Mesenchymal stem cell (in vitro differentiated cells and primary cell): ENCODE data around the gene TREML4. TPM values are rescaled to one million over a fixed set of nuclear protein-coding genes. Genes with fewer than 3 reads are reported as not detected.

Experiments
- DNase-seq: peaks from one replicate; pipeline ENCODE4 v3.0.0-alpha.2; 2013
- H2AFZ ChIP-seq: one replicate; pipeline ENCODE4 v1.6.1; 2013; ENCODE audit warnings: low read depth, mild to moderate bottlenecking, control low read depth, inconsistent platforms, low read length, moderate library complexity
- H2AK5ac ChIP-seq: 2 replicates; pipeline ENCODE4 v1.6.1; 2013; ENCODE audit warnings: low read length, moderate library complexity, mild to moderate bottlenecking, inconsistent platforms; ENCODE audit not compliant: severe bottlenecking
- H2BK120ac ChIP-seq: one replicate; pipeline ENCODE4 v1.6.1; 2013; ENCODE audit warnings: low read depth, mild to moderate bottlenecking, inconsistent platforms, low read length, moderate library complexity
- H2BK12ac ChIP-seq, 2 experiments: one replicate each; pipeline ENCODE4 v1.6.1; 2013; ENCODE audit warnings: inconsistent platforms in 2 of 2, low read length in 2 of 2, mild to moderate bottlenecking in 2 of 2, moderate library complexity in 2 of 2, control low read depth in 1 of 2
- H2BK15ac ChIP-seq: one replicate; pipeline ENCODE4 v1.6.1; 2013; ENCODE audit warnings: mild to moderate bottlenecking, low read depth, inconsistent platforms; ENCODE audit not compliant: poor library complexity, severe bottlenecking
- H2BK5ac ChIP-seq: 2 replicates; pipeline ENCODE4 v1.6.1; 2013; ENCODE audit warnings: low read depth, mild to moderate bottlenecking, low read length, control low read depth, inconsistent platforms; ENCODE audit not compliant: poor library complexity, severe bottlenecking
- H3K14ac ChIP-seq, 2 experiments: one replicate each; pipeline ENCODE4 v1.6.1; 2013; ENCODE audit warnings: inconsistent platforms in 2 of 2, low read length in 2 of 2, control low read depth in 1 of 2, mild to moderate bottlenecking in 1 of 2, moderate library complexity in 1 of 2
- H3K18ac ChIP-seq, 2 experiments: one replicate each; pipeline ENCODE4 v1.6.1; 2013; ENCODE audit warnings: inconsistent platforms in 2 of 2, low read length in 2 of 2, control low read depth in 1 of 2, low read depth in 1 of 2, mild to moderate bottlenecking in 1 of 2
- H3K23ac ChIP-seq, 2 experiments: one replicate each; pipeline ENCODE4 v1.6.1; 2013; ENCODE audit warnings: inconsistent platforms in 2 of 2, low read length in 2 of 2, mild to moderate bottlenecking in 2 of 2, moderate library complexity in 2 of 2, control low read depth in 1 of 2
- H3K27ac ChIP-seq: 2 replicates; pipeline ENCODE4 v1.5.1; 2013; ENCODE audit warnings: mild to moderate bottlenecking, moderate library complexity, low read length, control low read depth, inconsistent platforms; ENCODE audit not compliant: poor library complexity, severe bottlenecking
- H3K27me3 ChIP-seq, 2 experiments: 2 replicates each; pipeline versions ENCODE4 v1.6.1 to v1.7.0; 2013; ENCODE audit warnings: low read length in 2 of 2, mild to moderate bottlenecking in 2 of 2, moderate library complexity in 2 of 2, control low read depth in 1 of 2, inconsistent platforms in 1 of 2; ENCODE audit not compliant: control insufficient read depth in 1 of 2, insufficient read depth in 1 of 2
- H3K36me3 ChIP-seq, 2 experiments: 2 replicates each; pipeline versions ENCODE4 v1.6.1 to v1.7.0; 2013; ENCODE audit warnings: low read length in 2 of 2, control low read depth in 1 of 2, inconsistent platforms in 1 of 2, low read depth in 1 of 2, mild to moderate bottlenecking in 1 of 2; ENCODE audit not compliant: insufficient read depth in 2 of 2, control insufficient read depth in 1 of 2
- H3K4ac ChIP-seq, 2 experiments: one replicate each; pipeline ENCODE4 v1.6.1; 2013; ENCODE audit warnings: inconsistent platforms in 2 of 2, low read length in 2 of 2, mild to moderate bottlenecking in 2 of 2, moderate library complexity in 2 of 2, control low read depth in 1 of 2, low read depth in 1 of 2
- H3K4me1 ChIP-seq: 2 replicates; pipeline ENCODE4 v1.6.1; 2013; ENCODE audit warnings: low read depth, low read length, control low read depth; ENCODE audit not compliant: control insufficient read depth, insufficient read depth
- H3K4me2 ChIP-seq: 2 replicates; pipeline ENCODE4 v1.6.1; 2013; ENCODE audit warnings: low read length, mild to moderate bottlenecking, inconsistent platforms; ENCODE audit not compliant: poor library complexity, severe bottlenecking
- H3K4me3 ChIP-seq, 2 experiments: 2 replicates each; pipeline versions ENCODE4 v1.5.1 to v1.7.0; 2013; ENCODE audit warnings: low read length in 2 of 2, mild to moderate bottlenecking in 2 of 2, control low read depth in 1 of 2, low read depth in 1 of 2; ENCODE audit not compliant: insufficient read depth in 1 of 2
- H3K79me1 ChIP-seq: replicated peaks from 2 replicates; pipeline ENCODE4 v1.6.1; 2013; ENCODE audit warnings: mild to moderate bottlenecking, control low read depth, low read length, inconsistent platforms; ENCODE audit not compliant: poor library complexity, severe bottlenecking
- H3K9ac ChIP-seq: 2 replicates; pipeline ENCODE4 v1.7.0; 2013; ENCODE audit warnings: mild to moderate bottlenecking, low read length, moderate library complexity
- H3K9me3 ChIP-seq: 2 replicates; pipeline ENCODE4 v1.7.0; 2013; ENCODE audit warnings: mild to moderate bottlenecking, low read length; ENCODE audit not compliant: control insufficient read depth
- H4K8ac ChIP-seq: one replicate; pipeline ENCODE4 v1.6.1; 2013; ENCODE audit warnings: inconsistent platforms, mild to moderate bottlenecking, low read length, moderate library complexity
- H4K91ac ChIP-seq: one replicate; pipeline ENCODE4 v1.6.1; 2013; ENCODE audit warnings: mild to moderate bottlenecking, low read length, inconsistent platforms
- WGBS: methylation state at CpG from one replicate; pipeline ENCODE4 v1.1.7; 2013; ENCODE audit warnings: mixed read lengths; 5-methylcytosine and 5-hydroxymethylcytosine counted together
- polyA plus RNA-seq, 2 experiments: library from polyadenylated mRNA; stranded (reverse); fragments of 200-250 nt; gene quantifications; one replicate each; pipeline ENCODE4 v1.2.3, GENCODE V29; 2013

Gene TREML4
- polyA plus RNA-seq (2013, experiment 1 of 2): not detected
- polyA plus RNA-seq (2013, experiment 2 of 2): not detected

- WGBS: 78% methylated on average over 5 of the region's 5 CpGs
- DNase-seq: no peak
- H3K36me3 ChIP-seq: no peaks in the 10 kb centered on the region
Measured at GRCh38 chr6:41228096-41228495, at the start of gene TREML4. TREML4 (plus strand) TSS chr6:41228349; CDS start chr6:41228428, 79 bp downstream.

GRCh38 chr6:41179163-41179562, 49.0 kb upstream of the TREML4 start:
- Histone ChIP-seq H4K91ac (no peak overlapping the region), H3K36me3 (no peaks in the 10 kb centered on the region)
- WGBS: 92% methylated on average over 2 of the region's 4 CpGs

More at GRCh38 chr6:41228096-41228495, at the start of gene TREML4:
- Histone ChIP-seq H3K18ac (no peak within 1 kb of the TSS), H2BK15ac (no peak within 1 kb of the TSS), H3K4ac (no peak within 1 kb of the TSS), H2AK5ac (no peak within 1 kb of the TSS), H3K79me1 (no peaks in the 10 kb centered on the region), H4K91ac (no peak within 1 kb of the TSS), H3K9me3 (no peaks in the 10 kb centered on the region), H3K4me3 (no peak within 1 kb of the TSS), H2BK5ac (no peak within 1 kb of the TSS), H3K27me3 (peaks cover 4 to 15% of the 10 kb centered on the region in 2 experiments), H3K27ac (no peak within 1 kb of the TSS), H2BK12ac (no peak within 1 kb of the TSS), H2BK120ac (no peak within 1 kb of the TSS), H3K14ac (no peak within 1 kb of the TSS), H3K4me2 (no peak within 1 kb of the TSS), H2AFZ (no peak within 1 kb of the TSS), H4K8ac (no peak within 1 kb of the TSS), H3K4me1 (no peaks in the 10 kb centered on the region), H3K23ac (no peak within 1 kb of the TSS), H3K9ac (no peak within 1 kb of the TSS)

GRCh38 chr6:41181566-41181965, 46.6 kb upstream of the TREML4 start:
- WGBS: 42% methylated on average over 1 of the region's 1 CpG
- Histone ChIP-seq H2BK12ac (no peak overlapping the region), H3K4me1 (peaks cover 10% of the 10 kb centered on the region), H2BK5ac (no peak overlapping the region), H2AK5ac (no peak overlapping the region), H3K9ac (no peak overlapping the region), H2BK120ac (no peak overlapping the region), H2BK15ac (no peak overlapping the region), H3K14ac (no peak overlapping the region), H3K4ac (no peak overlapping the region), H3K27me3 (peaks cover 28 to 62% of the 10 kb centered on the region in 2 experiments), H3K4me3 (no peak overlapping the region), H3K27ac (no peak overlapping the region), H3K36me3 (no peaks in the 10 kb centered on the region), H3K9me3 (no peaks in the 10 kb centered on the region), H3K18ac (no peak overlapping the region), H3K79me1 (no peaks in the 10 kb centered on the region), H4K8ac (no peak overlapping the region), H3K4me2 (no peak overlapping the region), H2AFZ (no peak overlapping the region), H3K23ac (no peak overlapping the region), H4K91ac (no peak overlapping the region)
- no peak for DNase-seq

More at GRCh38 chr6:41179163-41179562, 49.0 kb upstream of the TREML4 start:
- peaks cover 31 to 54% of the 10 kb centered on the region in 2 experiments for H3K27me3 ChIP-seq
- no peak overlapping the region for H3K27ac ChIP-seq
- no peak overlapping the region for H3K14ac ChIP-seq
- no peak overlapping the region for H3K4ac ChIP-seq
- no peak overlapping the region for H2AFZ ChIP-seq
- no peaks in the 10 kb centered on the region for H3K9me3 ChIP-seq
- DNase-seq: no peak
- H2BK12ac ChIP-seq: no peak overlapping the region
- peaks cover 10% of the 10 kb centered on the region for H3K4me1 ChIP-seq
- no peak overlapping the region for H2BK5ac ChIP-seq
- H3K4me2 ChIP-seq: no peak overlapping the region
- no peak overlapping the region for H2BK120ac ChIP-seq
- H3K9ac ChIP-seq: no peak overlapping the region
- no peak overlapping the region for H4K8ac ChIP-seq
- H2BK15ac ChIP-seq: no peak overlapping the region
- H3K79me1 ChIP-seq: no peaks in the 10 kb centered on the region
- no peak overlapping the region for H2AK5ac ChIP-seq
- H3K23ac ChIP-seq: peak overlapping the region in 1 of 2 experiments; percentile 5
- no peak overlapping the region for H3K4me3 ChIP-seq
- H3K18ac ChIP-seq: no peak overlapping the region

- Histone ChIP-seq H2AK5ac (no peak overlapping the region), H3K9me3 (no peaks in the 10 kb centered on the region), H2BK120ac (no peak overlapping the region), H2BK15ac (no peak overlapping the region), H3K4me3 (no peak overlapping the region), H3K23ac (no peak overlapping the region), H2BK5ac (no peak overlapping the region), H3K18ac (no peak overlapping the region), H2AFZ (no peak overlapping the region), H3K27me3 (peaks cover 21 to 54% of the 10 kb centered on the region in 2 experiments), H3K4me1 (peaks cover 10% of the 10 kb centered on the region), H3K4me2 (no peak overlapping the region), H2BK12ac (no peak overlapping the region), H3K36me3 (no peaks in the 10 kb centered on the region), H3K79me1 (no peaks in the 10 kb centered on the region), H4K91ac (no peak overlapping the region), H3K27ac (no peak overlapping the region), H3K4ac (no peak overlapping the region), H3K9ac (no peak overlapping the region), H4K8ac (no peak overlapping the region), H3K14ac (no peak overlapping the region)
- WGBS: 82% methylated on average over 4 of the region's 4 CpGs
- DNase-seq: peak; percentile 50
Measured at GRCh38 chr6:41182069-41183034, 45.8 kb upstream of the TREML4 start.
